IPS-NIHi11 (cell line): ENCODE measurements around the gene TFCP2L1.
"Not testable (repeated sequence)": the region's sequence is repeated elsewhere in the genome, so short reads cannot be mapped to it uniquely, and the experiment has no call there.

Source experiments
- DNase-seq: peaks from one replicate; pipeline ENCODE4 v3.0.0; 2012; ENCODE audit warnings: mixed read lengths, low spot score

The TFCP2L1 gene

DNA sequence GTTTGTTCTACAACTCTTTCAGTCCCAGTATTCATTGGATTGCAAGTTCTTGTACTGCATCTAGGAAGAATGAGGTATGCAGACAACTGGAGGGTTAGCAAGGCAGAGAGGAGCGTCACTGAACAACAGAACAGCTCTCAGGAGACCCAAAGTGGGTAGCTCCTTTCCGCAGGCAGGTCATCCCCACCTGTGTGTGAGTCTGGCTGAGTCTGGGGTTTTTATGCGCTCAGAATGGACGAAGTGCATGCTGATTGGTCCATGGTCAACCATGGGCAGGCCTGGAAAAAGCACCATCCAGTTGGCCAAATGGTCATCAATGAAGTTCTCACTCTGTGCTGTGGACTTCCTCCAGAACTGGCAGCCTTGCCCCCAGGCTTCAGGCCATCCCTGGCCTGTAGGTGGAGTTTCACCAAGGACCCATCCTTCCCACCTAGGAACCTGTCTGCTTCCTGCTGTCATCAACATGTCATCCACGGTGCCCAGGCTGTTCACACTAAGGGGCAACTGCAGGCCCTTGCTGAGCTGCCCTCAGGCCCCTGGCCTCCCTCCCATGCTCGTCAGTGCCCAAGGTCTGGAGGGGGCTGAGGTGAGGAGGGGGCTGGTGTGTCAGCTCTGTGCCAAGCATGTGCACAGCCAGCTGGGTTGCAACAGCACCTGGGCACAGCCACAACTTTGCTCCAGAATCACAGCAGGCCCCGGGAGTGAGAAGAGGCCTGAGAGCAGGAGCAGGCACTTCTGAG, 11.1 kb upstream of the TFCP2L1 start:
- no peak for DNase-seq

DNA sequence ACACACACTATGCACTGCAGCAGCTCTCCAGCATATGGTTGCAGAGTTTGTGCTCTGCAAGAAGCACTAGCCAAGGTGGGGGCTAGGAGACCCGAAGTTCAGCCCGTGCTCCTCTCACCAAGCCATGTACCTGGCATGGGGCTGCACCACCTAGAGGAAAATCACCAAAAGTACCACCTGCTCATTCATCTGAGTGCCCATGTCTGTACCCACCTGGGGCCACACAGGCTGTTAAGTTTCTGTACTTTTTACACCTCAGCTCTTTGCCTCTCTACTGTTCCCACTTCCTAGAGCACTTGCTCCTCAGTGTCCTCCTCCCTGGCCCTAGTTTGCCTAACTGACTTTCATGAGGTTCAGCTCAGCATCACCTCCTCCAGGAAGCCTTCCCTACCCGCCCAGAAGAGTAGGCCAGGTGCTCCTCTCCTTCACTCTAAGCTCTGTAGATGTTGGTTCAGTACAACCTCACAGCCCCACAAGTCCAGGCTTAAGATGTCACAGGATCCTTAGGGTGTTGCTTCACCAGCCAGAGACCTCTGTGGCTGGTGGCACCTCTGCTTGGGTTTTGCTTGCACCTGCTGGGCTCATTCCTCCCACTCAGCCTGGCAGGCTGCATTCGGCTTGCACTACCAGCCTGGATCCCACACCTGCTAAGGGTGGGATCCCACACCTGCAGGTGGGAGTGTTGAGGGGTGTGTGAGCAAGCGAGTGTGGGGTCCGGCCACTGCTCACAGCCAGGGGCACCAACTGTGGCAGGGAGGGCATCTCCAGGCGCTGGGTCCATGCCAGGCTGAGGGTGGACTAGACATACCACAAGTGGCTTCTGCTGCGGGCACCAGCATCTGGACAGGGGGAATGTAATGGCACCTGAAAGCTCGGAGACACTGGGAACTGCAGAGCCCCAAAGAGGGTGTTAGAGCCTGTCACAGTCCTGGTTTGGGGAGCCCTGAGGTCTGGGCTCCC, 10.2 kb upstream of the TFCP2L1 start:
- no peak for DNase-seq

DNA sequence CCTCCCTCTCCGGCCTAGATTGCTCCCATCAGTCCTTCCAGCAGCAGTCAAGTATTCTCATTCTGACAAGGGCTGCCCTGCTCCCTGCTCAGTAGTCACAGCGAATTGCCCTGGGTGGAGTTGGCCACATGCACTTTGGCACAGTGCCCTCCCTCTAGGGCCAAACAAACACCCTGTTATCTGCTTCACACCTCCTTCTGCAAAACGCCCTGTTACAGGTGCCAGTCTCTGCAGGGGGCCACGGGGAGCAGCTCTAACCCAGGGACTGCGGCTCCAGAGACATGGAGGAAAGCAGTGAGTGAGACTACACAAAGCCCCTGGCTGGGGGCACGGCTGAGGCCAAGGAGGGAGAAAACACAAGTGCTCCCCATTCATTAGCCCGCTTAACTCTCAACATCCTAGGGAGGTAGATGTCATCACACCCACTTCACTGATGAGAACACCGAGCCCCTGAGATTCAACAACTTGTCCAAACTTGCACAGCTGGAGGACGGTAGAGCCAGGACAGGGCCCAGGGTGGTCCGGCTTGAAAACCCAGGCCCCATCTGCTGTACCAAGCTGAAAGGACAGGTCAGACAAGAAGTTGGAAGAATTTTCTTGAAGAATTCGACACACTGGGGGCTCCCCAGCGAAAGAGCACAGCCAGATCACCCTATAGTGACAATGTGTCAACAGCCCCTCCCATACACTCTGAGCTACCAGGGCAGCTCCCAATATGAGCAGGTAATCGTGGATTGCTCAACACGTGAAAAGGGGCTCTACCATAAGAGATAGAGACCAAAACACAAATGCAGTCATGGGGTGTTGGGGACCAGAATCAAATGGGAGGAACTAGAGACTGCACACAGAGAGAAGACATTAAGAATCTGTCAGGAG, 8.7 kb upstream of the TFCP2L1 start:
- no peak for DNase-seq

DNA sequence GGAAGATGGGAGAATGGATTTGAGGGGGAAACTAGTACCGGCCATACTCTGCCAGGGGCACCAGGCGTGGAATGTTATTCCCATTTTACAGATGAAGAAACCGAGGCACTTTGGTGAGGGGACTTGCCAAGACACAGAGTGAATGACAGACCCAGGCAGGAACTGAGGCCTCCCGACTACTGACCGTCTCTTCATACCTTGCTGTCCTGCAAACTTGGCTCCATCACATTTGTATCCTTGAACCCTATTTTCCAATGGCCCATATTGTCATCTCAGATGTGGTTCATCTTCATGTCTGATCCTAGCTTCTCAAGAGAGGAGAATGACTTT, 6.2 kb upstream of the TFCP2L1 start:
- no peak for DNase-seq

DNA sequence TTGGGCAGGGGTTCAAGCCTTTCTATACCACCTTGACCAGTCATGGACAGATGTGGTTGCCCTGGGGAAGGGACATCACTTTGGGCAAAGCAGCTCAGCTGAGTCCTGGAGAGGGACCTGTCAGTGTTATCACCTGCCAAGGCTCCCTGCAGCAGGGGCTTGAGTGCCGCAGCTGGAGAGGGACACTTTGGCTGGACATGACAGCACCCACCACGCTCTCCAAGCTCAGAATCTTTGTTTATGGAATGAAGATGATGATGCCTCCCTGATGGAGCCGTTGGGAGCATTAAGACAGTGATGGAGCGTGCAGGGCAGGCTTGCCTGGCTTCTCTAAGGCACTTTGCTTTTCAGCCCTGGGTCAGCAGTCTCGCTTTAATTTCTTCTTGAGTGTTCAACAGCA, 4.3 kb upstream of the TFCP2L1 start:
- no peak for DNase-seq

DNA sequence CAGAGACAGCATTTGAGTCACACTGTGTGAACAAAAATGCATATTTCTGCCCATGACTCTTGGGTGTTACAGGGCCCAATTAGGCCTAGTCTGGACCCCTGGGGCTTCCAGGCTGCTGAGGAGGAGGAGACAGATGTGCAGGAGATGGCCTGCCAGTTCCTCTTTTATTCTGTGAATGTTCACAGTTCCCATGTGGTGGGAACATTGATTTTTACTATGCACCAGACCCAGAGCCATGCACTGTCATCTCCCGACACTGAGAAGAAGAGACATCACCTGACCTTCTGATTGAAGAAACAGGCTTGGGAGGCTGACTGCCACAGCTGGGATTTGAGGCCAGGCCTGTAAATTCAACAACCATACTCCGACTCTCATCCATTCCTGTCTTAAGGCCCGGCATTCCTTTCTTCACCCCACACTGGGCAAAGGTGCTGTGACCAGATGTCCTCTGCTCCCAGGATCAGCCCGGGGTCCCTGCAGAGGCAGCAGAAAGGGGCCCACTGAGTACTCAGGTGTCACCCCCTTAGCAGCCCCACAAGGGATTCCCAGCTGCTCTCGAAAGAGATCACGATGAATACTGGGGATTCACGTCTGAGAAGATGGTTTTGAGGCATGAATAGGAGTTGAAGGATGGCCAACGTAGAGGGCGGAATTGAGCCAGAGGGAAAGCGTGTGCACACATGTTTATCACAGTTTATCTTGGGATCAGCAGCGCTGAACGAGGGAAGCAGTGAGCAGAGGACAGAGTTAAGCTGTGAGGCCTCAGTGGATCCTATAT, 3.6 kb upstream of the TFCP2L1 start:
- DNase-seq, result no peak

DNA sequence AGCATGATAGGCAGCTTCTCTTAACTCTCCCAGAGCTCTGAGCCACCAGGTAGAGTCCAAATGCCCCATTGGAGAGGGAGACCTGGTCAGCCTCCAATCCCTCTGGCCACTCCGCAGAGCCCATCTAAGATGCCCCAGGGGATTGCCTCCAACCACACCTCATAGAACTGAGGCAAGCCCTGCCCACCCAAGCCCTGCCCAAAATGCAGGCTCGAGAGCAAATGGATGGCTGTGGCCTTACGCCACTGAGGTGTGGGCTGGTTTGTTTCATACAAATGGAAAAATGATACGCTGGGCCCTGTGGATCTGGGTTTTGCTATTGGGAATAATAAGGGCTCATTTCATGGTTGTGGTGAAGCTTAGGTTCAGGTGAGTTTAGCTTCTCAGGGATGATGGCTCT, 3.0 kb upstream of the TFCP2L1 start:
- DNase-seq, result no peak

DNA sequence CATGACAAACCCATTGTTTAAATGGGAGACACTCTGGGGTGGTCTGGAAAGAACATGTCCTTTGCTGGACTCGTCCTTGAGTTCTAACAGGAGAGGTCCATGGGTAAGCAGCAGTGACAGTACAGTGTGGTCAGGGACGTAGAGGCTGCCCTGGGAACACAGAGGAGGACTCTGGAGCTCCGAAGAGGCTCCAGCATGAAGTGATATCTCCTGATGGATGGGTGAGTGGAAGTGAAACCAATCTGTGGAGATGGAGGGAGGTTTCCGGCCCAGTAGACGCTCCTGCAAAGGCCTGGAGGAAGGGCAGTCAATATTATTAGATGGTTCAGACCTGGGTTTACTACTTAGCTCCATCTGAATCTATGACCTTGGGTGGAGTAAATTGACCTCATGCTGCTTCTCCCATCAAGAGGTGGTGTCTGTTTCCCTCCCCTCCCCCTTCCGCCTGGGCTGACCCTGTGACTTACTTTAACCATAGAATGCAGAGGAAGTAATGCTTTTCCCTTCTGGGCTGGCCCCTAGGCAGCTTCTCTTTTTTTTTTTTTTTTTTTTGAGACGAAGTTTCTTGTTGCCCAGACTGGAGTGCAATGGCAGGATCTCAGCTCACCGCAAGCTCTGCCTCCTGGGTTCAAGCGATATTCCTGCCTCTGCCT, 2.3 kb upstream of the TFCP2L1 start:
- DNase-seq, result no peak

DNA sequence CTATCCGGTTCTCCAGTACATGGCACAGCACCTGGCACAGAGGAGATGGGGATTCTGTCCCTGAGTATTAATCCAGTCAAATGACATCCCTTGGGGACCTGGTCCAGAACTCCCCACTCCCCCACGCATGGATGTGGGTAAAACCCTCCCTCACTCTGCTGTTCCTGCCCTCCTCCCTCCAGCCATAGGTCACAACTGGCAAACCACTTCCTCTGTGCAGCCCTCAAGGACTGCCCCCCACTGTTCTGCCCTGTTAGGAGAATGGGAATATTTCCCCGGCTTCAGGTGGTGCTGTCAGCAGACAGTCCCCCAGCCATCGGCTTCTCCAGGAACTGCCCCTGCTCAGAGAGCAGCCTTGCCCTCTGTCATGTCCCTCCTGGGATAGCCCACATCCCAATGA, 1.5 kb upstream of the TFCP2L1 start:
- DNase-seq, result no peak

DNA sequence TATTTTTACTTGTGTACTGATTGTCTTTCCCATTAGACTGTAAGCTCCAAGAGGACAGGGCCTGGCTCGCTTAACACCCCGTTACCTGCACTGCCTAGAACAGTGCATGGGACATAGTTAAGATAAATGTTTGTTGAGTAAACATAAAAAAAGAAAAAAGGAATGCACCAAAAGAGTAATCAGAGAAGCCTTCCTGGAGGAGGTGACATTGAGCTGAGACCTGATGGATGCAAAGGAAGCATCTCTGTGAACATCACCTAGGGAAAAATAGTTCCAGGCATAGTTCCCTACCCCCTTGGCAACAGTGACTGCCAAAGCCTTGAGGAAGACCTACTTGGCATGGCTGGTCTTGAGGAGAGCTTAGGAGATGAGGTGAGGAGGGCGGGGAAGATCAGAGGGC, 924 bp upstream of the TFCP2L1 start:
- DNase-seq, result no peak

DNA sequence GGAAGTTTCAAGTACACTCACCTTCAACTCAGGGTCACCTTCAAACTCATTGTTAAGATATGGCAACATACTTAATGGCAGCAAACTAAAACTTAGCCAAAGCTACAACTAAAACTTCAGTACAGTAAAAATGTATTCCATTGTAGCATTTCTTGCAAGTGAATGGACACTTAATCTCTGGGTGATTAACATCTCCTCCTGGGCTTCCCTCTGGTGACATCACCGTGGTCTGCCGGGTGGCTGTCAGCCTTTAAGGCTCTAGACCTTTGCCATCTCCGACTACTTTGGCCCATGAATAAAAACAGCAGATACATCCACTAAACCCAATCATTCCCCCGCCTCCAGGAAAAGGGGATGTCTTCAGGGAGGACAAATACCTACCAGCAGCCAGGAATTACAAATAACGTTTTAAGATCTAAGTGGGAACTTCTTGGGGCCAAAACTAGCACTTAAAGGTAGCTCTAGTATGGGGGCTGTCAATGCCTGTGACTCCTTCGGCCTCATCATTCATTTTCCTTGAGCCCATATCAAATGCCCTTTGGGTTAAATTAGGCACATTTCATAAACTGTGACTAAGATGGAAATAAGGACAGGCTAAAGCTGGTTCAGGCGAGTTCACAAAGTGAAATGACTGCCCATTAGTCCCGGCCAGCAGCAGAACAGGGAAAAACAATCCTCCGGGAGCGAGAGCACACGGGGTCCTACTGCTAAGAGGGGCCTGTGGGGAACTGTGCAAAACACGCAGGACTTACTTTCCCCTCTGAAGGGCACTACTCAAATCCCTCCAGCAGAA, 1.1 kb downstream of the TFCP2L1 start:
- no peak for DNase-seq

DNA sequence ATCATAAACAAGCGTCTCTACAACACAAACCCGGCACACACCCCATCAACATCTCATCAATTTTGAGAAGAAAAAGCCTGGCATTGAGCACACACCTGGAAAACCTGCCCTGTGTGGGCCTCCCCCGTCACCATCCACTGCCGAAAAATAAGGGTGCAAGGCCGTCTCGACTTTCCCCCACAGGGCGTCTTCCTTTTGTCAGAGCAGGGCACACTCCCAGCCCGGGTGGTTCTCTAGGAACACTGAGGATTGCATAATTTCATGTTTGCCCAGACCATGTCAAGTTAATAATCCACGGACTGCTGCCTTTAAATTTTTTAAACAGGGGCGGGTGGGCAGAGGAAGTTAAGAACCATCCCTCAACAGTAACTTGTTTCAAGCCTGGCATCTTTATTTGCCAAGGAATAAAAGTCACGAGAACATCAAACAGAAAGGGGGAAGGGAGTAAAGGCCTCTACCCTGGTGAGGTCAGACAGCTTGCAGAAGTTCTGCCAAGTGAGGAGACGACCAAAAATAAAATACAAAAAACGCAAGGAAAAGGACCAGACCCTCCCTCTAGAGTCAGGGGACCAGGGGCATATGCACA, 2.1 kb downstream of the TFCP2L1 start:
- no peak for DNase-seq

DNA sequence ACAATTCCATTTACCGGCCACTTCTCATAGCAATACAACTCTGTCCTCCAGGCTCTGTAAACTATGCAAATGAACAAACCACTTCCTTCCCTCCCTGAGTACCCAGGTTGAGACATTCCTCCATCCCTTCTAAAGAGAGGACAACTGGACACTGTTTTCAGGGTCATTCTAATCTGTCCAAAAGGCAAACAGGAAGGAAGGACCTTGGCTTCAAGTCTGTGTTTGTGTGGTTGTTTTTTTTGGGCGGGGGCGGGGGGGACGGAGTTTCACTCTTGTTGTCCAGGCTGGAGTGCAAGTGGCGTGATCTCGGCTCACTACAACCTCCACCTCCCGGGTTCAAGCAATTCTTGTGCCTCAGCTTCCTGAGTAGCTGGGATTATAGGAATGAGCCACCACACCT, 3.3 kb downstream of the TFCP2L1 start:
- DNase-seq, result no peak

DNA sequence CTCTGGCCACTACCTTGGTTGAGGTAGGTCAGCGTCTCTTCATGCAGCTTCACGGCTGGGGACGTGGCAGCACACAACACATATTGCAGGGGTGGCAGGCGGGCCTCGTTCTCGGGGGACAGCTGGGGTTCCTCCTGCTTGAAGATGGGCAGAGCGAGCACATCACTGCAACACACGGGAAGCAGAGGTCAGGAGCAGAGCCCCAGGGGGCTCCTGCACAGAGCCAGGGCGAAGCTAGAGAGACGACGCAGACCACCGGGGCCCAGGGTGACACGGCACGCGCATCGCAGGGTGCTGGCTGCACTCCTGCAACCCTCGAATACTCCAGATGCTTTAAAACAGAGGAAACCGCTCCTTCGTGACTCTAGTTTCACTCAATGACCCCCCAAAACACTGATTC, 3.9 kb downstream of the TFCP2L1 start:
- no peak for DNase-seq

DNA sequence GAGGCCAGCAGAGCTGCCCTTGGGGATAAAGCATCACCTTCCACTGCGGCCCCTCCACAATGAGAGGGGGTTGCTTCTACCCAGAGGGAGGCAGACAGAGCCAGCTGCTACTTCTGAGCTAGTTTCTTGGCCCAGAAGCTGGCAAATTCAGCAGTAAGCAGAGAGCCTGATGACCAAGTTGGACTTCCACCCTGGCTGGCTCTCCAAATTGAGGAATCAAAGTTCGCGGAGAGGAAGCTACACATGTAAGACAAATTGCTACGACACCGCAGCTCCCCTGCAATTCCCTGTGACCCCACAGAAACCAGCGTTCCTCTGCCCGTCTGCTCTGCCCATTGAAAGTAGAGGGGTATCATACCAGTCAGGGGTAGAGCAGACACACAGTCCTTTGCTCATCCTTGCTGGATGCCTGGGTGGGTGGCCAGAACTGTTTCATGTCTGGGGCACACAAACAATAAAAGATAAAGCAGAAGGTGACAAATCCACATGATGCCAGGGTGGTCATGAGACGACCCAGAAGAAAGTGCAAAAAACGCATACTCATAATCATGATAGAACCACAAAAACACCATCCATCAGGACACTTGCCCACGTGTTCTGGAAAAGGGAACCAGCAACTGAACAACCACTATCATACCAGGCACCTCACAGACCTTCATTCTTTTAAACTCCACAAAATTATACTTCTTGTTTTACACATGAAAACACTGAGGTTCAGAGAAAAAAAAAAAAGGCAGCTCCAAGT, 5.4 kb downstream of the TFCP2L1 start:
- DNase-seq, result no peak

DNA sequence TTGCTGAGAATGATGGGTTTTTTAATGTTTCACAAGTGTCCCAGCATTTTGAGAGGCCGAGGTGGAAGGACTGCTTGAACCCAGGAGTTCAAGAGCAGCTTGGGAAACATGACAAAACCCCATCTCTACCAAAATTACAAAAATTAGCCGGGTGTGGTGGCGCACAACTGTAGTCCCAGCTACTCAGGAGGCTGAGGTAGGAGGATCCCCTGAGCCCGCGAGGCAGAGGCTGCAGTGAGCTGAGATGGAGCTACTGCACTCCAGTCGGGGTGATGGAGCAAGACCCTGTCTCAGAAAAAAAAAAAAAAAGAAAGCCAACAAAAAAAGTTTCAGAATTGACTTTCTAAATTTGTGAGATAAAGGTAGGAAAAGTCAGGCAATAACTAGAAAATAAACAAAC, 8.7 kb downstream of the TFCP2L1 start:
- DNase-seq, result no peak

DNA sequence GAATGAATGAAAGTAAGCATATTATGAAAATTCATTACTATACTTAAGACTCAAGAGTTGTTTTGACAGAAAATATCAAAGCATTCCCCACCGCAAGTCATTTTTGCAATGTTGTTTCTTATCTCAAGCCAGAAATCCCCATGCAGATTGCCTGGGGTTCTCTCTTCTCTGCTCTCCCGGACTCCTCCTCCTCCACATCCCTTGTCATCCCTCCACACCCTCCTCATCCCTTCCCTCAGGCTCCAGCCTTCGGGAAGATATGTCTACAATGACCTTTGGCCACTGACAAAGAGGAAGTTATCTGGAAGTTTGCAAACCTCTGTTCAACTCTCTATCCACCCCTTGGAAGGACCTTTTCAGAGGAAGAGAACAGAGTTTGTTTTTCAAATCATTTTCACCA, 11.9 kb downstream of the TFCP2L1 start:
- no peak for DNase-seq

DNA sequence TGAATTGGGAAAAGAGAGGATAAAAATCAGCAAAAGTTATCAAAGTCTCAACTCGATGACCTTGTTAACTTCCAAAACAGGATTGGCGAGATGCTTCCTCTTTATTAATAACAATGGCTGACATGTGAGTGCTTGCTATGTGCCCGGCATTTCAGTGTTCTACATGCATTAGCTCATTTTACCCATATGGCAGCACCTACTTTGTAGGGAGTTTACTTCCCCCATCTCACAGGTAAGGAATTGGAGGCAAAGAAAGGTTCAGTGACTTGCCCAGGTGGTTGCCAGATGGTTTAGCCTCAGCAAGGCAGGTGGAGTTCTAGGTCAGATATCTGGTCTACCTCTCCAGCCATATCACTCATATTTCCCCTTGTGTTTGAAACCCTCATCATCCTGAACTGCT, 12.4 kb downstream of the TFCP2L1 start:
- DNase-seq, result no peak

DNA sequence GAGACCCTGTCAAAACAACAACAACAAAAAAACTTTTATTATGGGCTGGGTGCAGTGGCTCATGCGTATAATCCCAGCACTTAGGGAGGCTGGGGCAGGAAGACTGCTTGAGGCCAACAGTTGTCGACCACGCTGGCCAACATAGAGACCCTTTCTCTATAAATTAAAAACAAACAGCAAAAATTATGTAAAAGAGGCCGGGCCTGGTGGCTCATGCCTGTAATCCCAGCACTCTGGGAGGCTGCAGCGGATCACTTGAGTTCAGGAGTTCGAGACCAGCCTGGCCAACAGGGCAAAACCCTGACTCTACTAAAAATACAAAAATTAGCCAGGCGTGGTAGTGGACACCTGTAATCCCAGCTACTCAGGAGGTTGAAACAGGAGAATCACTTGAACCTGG, 15.6 kb downstream of the TFCP2L1 start:
- DNase-seq, result not testable (repeated sequence)
